ENCODE measurements around the gene TAGAP. TPM values are rescaled to one million over a fixed set of nuclear protein-coding genes. Genes with fewer than 3 reads are reported as not detected.

The TAGAP gene
- total and polyA plus RNA-seq, 10 of the 15 experiments (the other 5 are each of a cell fraction or from before 2014, with no cell fraction given): 5.3 to 27.4 (median 18.9) TPM

GRCh38 chr6:158999666-159000403 is 45.0 kb downstream of the TAGAP start, which contains the start of gene RSPH3 (continued):
- TF ChIP-seq SUZ12 (IDR thresholded peaks at IDR 0.05; ENCODE audit: unreplicated experiment): no peak
- peak; percentile 46; the same call in 1 of the 2 replicates for TF ChIP-seq SPI1 (IDR thresholded peaks at IDR 0.05; ENCODE audit: borderline replicate concordance, insufficient read depth, low read depth, low read length)
- TF ChIP-seq ZNF274 (IDR thresholded peaks at IDR 0.05; ENCODE audit: insufficient read depth, insufficient read length): no peak
- no peak for TF ChIP-seq ZSCAN29 (IDR thresholded peaks at IDR 0.05)
- TF ChIP-seq, protein P1, sequence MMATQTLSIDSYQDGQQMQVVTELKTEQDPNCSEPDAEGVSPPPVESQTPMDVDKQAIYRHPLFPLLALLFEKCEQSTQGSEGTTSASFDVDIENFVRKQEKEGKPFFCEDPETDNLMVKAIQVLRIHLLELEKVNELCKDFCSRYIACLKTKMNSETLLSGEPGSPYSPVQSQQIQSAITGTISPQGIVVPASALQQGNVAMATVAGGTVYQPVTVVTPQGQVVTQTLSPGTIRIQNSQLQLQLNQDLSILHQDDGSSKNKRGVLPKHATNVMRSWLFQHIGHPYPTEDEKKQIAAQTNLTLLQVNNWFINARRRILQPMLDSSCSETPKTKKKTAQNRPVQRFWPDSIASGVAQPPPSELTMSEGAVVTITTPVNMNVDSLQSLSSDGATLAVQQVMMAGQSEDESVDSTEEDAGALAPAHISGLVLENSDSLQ (IDR thresholded peaks at IDR 0.05): peak; percentile 18
- TF ChIP-seq STAT1 (conservative IDR thresholded peaks at IDR 0.05): no peak; the same call in 1 of the 2 replicates
- no peak for TF ChIP-seq MEF2A (IDR thresholded peaks at IDR 0.05; ENCODE audit: insufficient read depth, low read depth, low read length)
- 0 out of 2 replicates have a peak, but pooled peaks have one; percentile 38 for TF ChIP-seq TCF3 (IDR thresholded peaks at IDR 0.05; ENCODE audit: borderline replicate concordance, insufficient read depth, low read depth, low read length)
- TF ChIP-seq MEF2B (IDR thresholded peaks at IDR 0.05; ENCODE audit: partially characterized antibody, poor library complexity, severe bottlenecking): no peak
- TF ChIP-seq ZNF687 (IDR thresholded peaks at IDR 0.05): peak; percentile 83
- TF ChIP-seq, protein P2, sequence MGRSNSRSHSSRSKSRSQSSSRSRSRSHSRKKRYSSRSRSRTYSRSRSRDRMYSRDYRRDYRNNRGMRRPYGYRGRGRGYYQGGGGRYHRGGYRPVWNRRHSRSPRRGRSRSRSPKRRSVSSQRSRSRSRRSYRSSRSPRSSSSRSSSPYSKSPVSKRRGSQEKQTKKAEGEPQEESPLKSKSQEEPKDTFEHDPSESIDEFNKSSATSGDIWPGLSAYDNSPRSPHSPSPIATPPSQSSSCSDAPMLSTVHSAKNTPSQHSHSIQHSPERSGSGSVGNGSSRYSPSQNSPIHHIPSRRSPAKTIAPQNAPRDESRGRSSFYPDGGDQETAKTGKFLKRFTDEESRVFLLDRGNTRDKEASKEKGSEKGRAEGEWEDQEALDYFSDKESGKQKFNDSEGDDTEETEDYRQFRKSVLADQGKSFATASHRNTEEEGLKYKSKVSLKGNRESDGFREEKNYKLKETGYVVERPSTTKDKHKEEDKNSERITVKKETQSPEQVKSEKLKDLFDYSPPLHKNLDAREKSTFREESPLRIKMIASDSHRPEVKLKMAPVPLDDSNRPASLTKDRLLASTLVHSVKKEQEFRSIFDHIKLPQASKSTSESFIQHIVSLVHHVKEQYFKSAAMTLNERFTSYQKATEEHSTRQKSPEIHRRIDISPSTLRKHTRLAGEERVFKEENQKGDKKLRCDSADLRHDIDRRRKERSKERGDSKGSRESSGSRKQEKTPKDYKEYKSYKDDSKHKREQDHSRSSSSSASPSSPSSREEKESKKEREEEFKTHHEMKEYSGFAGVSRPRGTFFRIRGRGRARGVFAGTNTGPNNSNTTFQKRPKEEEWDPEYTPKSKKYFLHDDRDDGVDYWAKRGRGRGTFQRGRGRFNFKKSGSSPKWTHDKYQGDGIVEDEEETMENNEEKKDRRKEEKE (IDR thresholded peaks at IDR 0.05): no peak
- no peak for TF ChIP-seq ZNF24 (IDR thresholded peaks at IDR 0.05)
- no peak for TF ChIP-seq PAX8 (IDR thresholded peaks at IDR 0.05)
- TF ChIP-seq ATF7 (IDR thresholded peaks at IDR 0.05; ENCODE audit: low read depth): no peak
- TF ChIP-seq RUNX3 (IDR thresholded peaks at IDR 0.05; ENCODE audit: low read length): peak; percentile 45; the same call in 1 of the 2 replicates
- peak; percentile 82 for TF ChIP-seq NKRF (conservative IDR thresholded peaks at IDR 0.05)
- TF ChIP-seq CHD2 (IDR thresholded peaks at IDR 0.05; ENCODE audit: borderline replicate concordance, low read depth, low read length): no peak
- TF ChIP-seq PAX5 (IDR thresholded peaks at IDR 0.05; ENCODE audit: borderline replicate concordance, low read depth, low read length): peak; percentile 87
- peak; percentile 55 to 58; a peak in 3 of 4 replicates for TF ChIP-seq BHLHE40 (IDR thresholded peaks at IDR 0.05; ENCODE audit: borderline replicate concordance in 1 of 2, low read depth in 2 of 2, low read length in 1 of 2)
- TF ChIP-seq FOXK2 (IDR thresholded peaks at IDR 0.05): no peak
